HepG2 (cell line): ENCODE data around the gene SRCIN1. TPM values are rescaled to one million over a fixed set of nuclear protein-coding genes. Genes with fewer than 3 reads are reported as not detected.

ENCODE experiments used
- HHEX ChIP-seq: IDR thresholded peaks from 2 replicates; pipeline ENCODE4 v1.6.1; 2016; ENCODE audit warnings: control low read depth
- KAT7 ChIP-seq: IDR thresholded peaks from 2 replicates; pipeline ENCODE4 v1.6.1; 2018; ENCODE audit warnings: borderline replicate concordance, missing compliant biosample characterization
- MATR3 ChIP-seq: sonication (generic); formaldehyde crosslinking; IDR thresholded peaks from 2 replicates; pipeline ENCODE4 v1.4.0; 2020; ENCODE audit warnings: missing genetic modification reagents
- NCOA2 ChIP-seq: sonication (generic); formaldehyde crosslinking; IDR thresholded peaks from 2 replicates; pipeline ENCODE4 v1.8.0; 2022; ENCODE audit warnings: inconsistent platforms
- NFRKB ChIP-seq: fragments of 450-650 bp; IDR thresholded peaks from 2 replicates; pipeline ENCODE4 v1.6.1; 2017
- SMARCC2 ChIP-seq: fragments of 450-650 bp; IDR thresholded peaks from 2 replicates; pipeline ENCODE4 v1.6.1; 2017; ENCODE audit warnings: antibody characterized with exemption, mild to moderate bottlenecking
- SNAPC2 ChIP-seq: sonication (generic); formaldehyde crosslinking; IDR thresholded peaks from 2 replicates; pipeline ENCODE4 v1.8.1; 2022; ENCODE audit warnings: mild to moderate bottlenecking, missing genetic modification reagents
- WIZ ChIP-seq: sonication (generic); formaldehyde crosslinking; IDR thresholded peaks from 2 replicates; pipeline ENCODE4 v1.5.1; 2020; ENCODE audit warnings: mild to moderate bottlenecking, missing genetic modification reagents
- YY1 ChIP-seq: IDR thresholded peaks from 2 replicates; pipeline ENCODE4 v1.6.1; 2011; ENCODE audit warnings: low read length, low read depth, moderate library complexity, mild to moderate bottlenecking; ENCODE audit not compliant: insufficient read depth, insufficient replicate concordance
- polyA plus RNA-seq, 8 experiments: library from polyadenylated mRNA; depleted of rRNA in 3 of 8; stranded (reverse) in 7 of 8; unstranded in 1 of 8; fragments of >200 nt; fragmentation: Illumina TruSeq in 4 of 8; extraction: Trizol in 4 of 8; gene quantifications; 2 replicates each; pipeline versions ENCODE4 v1.2.1 to v1.2.3, GENCODE V29; 2011 to 2016; ENCODE audit warnings: low read depth in 4 of 8, missing spikeins in 1 of 8, mixed read lengths in 1 of 8; ENCODE audit not compliant: insufficient read depth in 1 of 8
- total RNA-seq, 5 experiments: library from RNA; depleted of rRNA; stranded (reverse); fragments of >200 nt; fragmentation: Illumina TruSeq; extraction: Trizol; gene quantifications; 2 replicates each; pipeline ENCODE4 v1.2.3, GENCODE V29; 2016; ENCODE audit warnings: low read depth in 1 of 5
- TF ChIP-seq, protein P1 (sequence below): sonication (generic); formaldehyde crosslinking; IDR thresholded peaks from 2 replicates; pipeline ENCODE4 v1.4.0; 2020; ENCODE audit warnings: missing genetic modification reagents
- TF ChIP-seq, protein P2 (sequence below): sonication (generic); formaldehyde crosslinking; IDR thresholded peaks from 2 replicates; pipeline ENCODE4 v1.5.0; 2020; ENCODE audit warnings: missing genetic modification reagents, mild to moderate bottlenecking, borderline replicate concordance
- TF ChIP-seq, protein P3 (sequence below): sonication (generic); formaldehyde crosslinking; IDR thresholded peaks from 2 replicates; pipeline ENCODE4 v1.5.1; 2020; ENCODE audit warnings: missing genetic modification reagents, mild to moderate bottlenecking, borderline replicate concordance
- TF ChIP-seq, protein P4 (sequence below): sonication (generic); formaldehyde crosslinking; IDR thresholded peaks from 2 replicates; pipeline ENCODE4 v1.5.1; 2020; ENCODE audit warnings: mild to moderate bottlenecking, missing genetic modification reagents, borderline replicate concordance
- TF ChIP-seq, protein P5 (sequence below), 2 experiments: sonication (generic) in 1 of 2; formaldehyde crosslinking in 1 of 2; IDR thresholded peaks; 2 replicates each; pipeline versions ENCODE4 v1.4.0 to v1.6.1; 2018 to 2020; ENCODE audit warnings: missing genetic modification reagents in 2 of 2, borderline replicate concordance in 1 of 2, low read depth in 1 of 2, mild to moderate bottlenecking in 1 of 2, missing biosample characterization in 1 of 2
- TF ChIP-seq, protein P6 (sequence below): sonication (generic); formaldehyde crosslinking; IDR thresholded peaks from 2 replicates; pipeline ENCODE4 v1.9.0; 2021; ENCODE audit warnings: missing genetic modification reagents, mild to moderate bottlenecking, borderline replicate concordance

Gene SRCIN1
- total and polyA plus RNA-seq, 2 of the 13 experiments (the other 11 are each of a cell fraction or from before 2014, with no cell fraction given): 1.2 to 9.6 TPM

DNA sequence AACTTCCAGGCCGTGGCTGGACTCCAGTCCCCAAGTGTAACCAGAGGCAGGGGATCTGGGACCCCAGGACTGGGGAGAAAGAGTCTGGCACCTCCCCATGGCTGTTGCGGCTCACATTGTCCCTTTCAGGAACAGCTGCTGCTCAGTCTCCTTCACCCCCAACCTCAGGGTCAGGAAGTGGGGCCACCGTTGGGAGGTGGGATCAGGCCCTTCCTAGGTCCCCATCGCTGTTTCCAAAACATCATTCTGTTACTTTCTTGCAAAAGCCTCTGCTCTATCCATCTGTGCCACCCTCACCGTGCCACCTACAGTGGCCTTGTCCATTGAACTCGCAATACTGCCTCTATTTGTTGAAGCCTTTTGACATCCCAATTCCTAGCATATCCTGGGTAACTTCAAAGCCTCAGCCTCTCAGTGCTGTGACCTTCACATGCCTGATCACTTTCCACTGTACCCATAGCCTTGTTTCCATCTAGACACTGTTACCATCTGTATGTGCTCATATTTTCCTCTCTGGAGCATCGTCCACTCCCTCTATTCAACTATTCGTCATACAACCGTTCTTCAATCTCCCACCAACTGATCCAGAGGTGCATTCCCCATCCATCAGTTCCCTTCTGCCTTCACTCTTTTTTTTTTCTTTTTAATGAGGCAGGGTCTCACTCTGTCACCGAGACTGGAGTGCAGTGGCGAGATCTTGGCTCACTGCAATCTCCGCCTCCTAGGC is 15.0 kb upstream of the SRCIN1 start (continued):
- TF ChIP-seq SNAPC2 (no peak; the same call in 1 of the 2 replicates), NFRKB (no peak), KAT7 (CRISPR knock-in tag) (peak; percentile 97), MATR3 (CRISPR knock-in tag) (no peak), HHEX (CRISPR knock-in tag) (peak; percentile 91), SMARCC2 (peak; percentile 82; the same call in 1 of the 2 replicates), WIZ (CRISPR knock-in tag) (no peak), NCOA2 (CRISPR knock-in tag) (peak; percentile 100), YY1 (no peak)
- TF ChIP-seq, protein P1, sequence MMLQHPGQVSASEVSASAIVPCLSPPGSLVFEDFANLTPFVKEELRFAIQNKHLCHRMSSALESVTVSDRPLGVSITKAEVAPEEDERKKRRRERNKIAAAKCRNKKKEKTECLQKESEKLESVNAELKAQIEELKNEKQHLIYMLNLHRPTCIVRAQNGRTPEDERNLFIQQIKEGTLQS (CRISPR knock-in tag): peak; percentile 66
- TF ChIP-seq, protein P2, sequence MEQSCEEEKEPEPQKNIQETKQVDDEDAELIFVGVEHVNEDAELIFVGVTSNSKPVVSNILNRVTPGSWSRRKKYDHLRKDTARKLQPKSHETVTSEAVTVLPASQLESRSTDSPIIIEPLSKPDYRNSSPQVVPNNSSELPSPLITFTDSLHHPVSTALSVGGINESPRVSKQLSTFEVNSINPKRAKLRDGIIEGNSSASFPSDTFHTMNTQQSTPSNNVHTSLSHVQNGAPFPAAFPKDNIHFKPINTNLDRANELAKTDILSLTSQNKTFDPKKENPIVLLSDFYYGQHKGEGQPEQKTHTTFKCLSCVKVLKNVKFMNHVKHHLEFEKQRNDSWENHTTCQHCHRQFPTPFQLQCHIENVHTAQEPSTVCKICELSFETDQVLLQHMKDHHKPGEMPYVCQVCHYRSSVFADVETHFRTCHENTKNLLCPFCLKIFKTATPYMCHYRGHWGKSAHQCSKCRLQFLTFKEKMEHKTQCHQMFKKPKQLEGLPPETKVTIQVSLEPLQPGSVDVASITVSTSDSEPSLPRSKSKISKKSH (CRISPR knock-in tag): no peak; the same call in 1 of the 2 replicates
- TF ChIP-seq, protein P3, sequence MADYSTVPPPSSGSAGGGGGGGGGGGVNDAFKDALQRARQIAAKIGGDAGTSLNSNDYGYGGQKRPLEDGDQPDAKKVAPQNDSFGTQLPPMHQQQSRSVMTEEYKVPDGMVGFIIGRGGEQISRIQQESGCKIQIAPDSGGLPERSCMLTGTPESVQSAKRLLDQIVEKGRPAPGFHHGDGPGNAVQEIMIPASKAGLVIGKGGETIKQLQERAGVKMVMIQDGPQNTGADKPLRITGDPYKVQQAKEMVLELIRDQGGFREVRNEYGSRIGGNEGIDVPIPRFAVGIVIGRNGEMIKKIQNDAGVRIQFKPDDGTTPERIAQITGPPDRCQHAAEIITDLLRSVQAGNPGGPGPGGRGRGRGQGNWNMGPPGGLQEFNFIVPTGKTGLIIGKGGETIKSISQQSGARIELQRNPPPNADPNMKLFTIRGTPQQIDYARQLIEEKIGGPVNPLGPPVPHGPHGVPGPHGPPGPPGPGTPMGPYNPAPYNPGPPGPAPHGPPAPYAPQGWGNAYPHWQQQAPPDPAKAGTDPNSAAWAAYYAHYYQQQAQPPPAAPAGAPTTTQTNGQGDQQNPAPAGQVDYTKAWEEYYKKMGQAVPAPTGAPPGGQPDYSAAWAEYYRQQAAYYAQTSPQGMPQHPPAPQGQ: peak; percentile 46; the same call in 1 of the 2 replicates
- TF ChIP-seq, protein P4, sequence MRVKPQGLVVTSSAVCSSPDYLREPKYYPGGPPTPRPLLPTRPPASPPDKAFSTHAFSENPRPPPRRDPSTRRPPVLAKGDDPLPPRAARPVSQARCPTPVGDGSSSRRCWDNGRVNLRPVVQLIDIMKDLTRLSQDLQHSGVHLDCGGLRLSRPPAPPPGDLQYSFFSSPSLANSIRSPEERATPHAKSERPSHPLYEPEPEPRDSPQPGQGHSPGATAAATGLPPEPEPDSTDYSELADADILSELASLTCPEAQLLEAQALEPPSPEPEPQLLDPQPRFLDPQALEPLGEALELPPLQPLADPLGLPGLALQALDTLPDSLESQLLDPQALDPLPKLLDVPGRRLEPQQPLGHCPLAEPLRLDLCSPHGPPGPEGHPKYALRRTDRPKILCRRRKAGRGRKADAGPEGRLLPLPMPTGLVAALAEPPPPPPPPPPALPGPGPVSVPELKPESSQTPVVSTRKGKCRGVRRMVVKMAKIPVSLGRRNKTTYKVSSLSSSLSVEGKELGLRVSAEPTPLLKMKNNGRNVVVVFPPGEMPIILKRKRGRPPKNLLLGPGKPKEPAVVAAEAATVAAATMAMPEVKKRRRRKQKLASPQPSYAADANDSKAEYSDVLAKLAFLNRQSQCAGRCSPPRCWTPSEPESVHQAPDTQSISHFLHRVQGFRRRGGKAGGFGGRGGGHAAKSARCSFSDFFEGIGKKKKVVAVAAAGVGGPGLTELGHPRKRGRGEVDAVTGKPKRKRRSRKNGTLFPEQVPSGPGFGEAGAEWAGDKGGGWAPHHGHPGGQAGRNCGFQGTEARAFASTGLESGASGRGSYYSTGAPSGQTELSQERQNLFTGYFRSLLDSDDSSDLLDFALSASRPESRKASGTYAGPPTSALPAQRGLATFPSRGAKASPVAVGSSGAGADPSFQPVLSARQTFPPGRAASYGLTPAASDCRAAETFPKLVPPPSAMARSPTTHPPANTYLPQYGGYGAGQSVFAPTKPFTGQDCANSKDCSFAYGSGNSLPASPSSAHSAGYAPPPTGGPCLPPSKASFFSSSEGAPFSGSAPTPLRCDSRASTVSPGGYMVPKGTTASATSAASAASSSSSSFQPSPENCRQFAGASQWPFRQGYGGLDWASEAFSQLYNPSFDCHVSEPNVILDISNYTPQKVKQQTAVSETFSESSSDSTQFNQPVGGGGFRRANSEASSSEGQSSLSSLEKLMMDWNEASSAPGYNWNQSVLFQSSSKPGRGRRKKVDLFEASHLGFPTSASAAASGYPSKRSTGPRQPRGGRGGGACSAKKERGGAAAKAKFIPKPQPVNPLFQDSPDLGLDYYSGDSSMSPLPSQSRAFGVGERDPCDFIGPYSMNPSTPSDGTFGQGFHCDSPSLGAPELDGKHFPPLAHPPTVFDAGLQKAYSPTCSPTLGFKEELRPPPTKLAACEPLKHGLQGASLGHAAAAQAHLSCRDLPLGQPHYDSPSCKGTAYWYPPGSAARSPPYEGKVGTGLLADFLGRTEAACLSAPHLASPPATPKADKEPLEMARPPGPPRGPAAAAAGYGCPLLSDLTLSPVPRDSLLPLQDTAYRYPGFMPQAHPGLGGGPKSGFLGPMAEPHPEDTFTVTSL (CRISPR knock-in tag): peak; percentile 87; the same call in 1 of the 2 replicates
- TF ChIP-seq, protein P5, sequence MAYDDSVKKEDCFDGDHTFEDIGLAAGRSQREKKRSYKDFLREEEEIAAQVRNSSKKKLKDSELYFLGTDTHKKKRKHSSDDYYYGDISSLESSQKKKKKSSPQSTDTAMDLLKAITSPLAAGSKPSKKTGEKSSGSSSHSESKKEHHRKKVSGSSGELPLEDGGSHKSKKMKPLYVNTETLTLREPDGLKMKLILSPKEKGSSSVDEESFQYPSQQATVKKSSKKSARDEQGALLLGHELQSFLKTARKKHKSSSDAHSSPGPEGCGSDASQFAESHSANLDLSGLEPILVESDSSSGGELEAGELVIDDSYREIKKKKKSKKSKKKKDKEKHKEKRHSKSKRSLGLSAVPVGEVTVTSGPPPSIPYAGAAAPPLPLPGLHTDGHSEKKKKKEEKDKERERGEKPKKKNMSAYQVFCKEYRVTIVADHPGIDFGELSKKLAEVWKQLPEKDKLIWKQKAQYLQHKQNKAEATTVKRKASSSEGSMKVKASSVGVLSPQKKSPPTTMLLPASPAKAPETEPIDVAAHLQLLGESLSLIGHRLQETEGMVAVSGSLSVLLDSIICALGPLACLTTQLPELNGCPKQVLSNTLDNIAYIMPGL (CRISPR knock-in tag; IDR thresholded peaks at IDR 0.05; ENCODE audit: borderline replicate concordance in 1 of 2, low read depth in 1 of 2): peak in 1 of 2 experiments; percentile 93
- TF ChIP-seq, protein P6, sequence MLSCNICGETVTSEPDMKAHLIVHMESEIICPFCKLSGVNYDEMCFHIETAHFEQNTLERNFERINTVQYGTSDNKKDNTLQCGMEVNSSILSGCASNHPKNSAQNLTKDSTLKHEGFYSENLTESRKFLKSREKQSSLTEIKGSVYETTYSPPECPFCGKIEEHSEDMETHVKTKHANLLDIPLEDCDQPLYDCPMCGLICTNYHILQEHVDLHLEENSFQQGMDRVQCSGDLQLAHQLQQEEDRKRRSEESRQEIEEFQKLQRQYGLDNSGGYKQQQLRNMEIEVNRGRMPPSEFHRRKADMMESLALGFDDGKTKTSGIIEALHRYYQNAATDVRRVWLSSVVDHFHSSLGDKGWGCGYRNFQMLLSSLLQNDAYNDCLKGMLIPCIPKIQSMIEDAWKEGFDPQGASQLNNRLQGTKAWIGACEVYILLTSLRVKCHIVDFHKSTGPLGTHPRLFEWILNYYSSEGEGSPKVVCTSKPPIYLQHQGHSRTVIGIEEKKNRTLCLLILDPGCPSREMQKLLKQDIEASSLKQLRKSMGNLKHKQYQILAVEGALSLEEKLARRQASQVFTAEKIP (CRISPR knock-in tag): no peak
